Right lobe of liver (tissue), 6 donors: Measurements from ENCODE around the gene MRPS7. TPM values are rescaled to one million over a fixed set of nuclear protein-coding genes. Genes with fewer than 3 reads are reported as not detected.

Source experiments
- ATAC-seq, 4 donors: fragments of 200-7000 bp; cut with Tn5 transposase; one replicate each; pipeline ENCODE4 v1.9.1; 2020; ENCODE audit warnings: mild to moderate bottlenecking in 4 of 4, moderate library complexity in 4 of 4
- DNase-seq, 3 donors: peaks; one replicate each; pipeline ENCODE4 v3.0.0-alpha.2; 2020
- H3K27ac ChIP-seq, 3 donors: fragments of 200-600 bp; one replicate each; pipeline ENCODE4 v1.8.0; 2022
- H3K27me3 ChIP-seq, 2 donors: fragments of 200-600 bp; one replicate each; pipeline ENCODE4 v1.8.0; 2022
- H3K36me3 ChIP-seq, 4 donors: fragments of 200-600 bp; sonication (generic) in 1 of 4; one replicate each; pipeline versions ENCODE4 v1.5.1 to v1.8.0; 2017 to 2022; ENCODE audit warnings: control low read depth in 1 of 4
- H3K4me1 ChIP-seq, 4 donors: fragments of 200-600 bp; sonication (generic) in 1 of 4; one replicate each; pipeline versions ENCODE4 v1.5.1 to v1.8.0; 2017 to 2022; ENCODE audit warnings: control low read depth in 1 of 4
- H3K4me3 ChIP-seq, 3 donors: fragments of 200-600 bp; one replicate each; pipeline ENCODE4 v1.8.0; 2022
- H3K9me3 ChIP-seq, 4 donors: fragments of 200-600 bp; sonication (generic) in 1 of 4; one replicate each; pipeline versions ENCODE4 v1.5.1 to v1.8.0; 2017 to 2022; ENCODE audit warnings: control low read depth in 1 of 4
- CTCF ChIP-seq, 4 donors: fragments of 200-600 bp in 3 of 4; fragments of 450-650 bp in 1 of 4; IDR thresholded peaks; one replicate each; pipeline versions ENCODE4 v1.5.1 to v1.8.0; 2016 to 2022; ENCODE audit warnings: antibody characterized with exemption in 4 of 4, mild to moderate bottlenecking in 2 of 4
- POLR2A ChIP-seq: fragments of 450-650 bp; IDR thresholded peaks from one replicate; pipeline ENCODE4 v1.6.1; 2017; ENCODE audit warnings: antibody characterized with exemption, mild to moderate bottlenecking
- WGBS: methylation state at CpG from one replicate; pipeline ENCODE4 v1.1.6; 2018; ENCODE audit warnings: low coverage, low lambda C conversion rate; ENCODE audit not compliant: insufficient coverage; ENCODE audit errors: missing lambda C conversion rate; 5-methylcytosine and 5-hydroxymethylcytosine counted together
- intact Hi-C, 2 donors: fragments of 100-400 bp; cut with DNase I; formaldehyde crosslinking; loops; one replicate each; pipeline versions ENCODE4 v1.11.2 to v1.14.1; 2022
- total RNA-seq, 6 experiments: library from RNA; depleted of rRNA in 2 of 6; stranded (reverse); fragments of >200 nt in 2 of 6; fragmentation: NEBNext Ultra II Directional in 3 of 6; extraction: Animal tissue kit (Norgen Biotek cat#: 25700) in 3 of 6; gene quantifications; one replicate each; pipeline versions ENCODE4 v1.1.0 to v1.2.4, GENCODE V29; 2016 to 2023
- donor health status: DM: no; HTN: yes; CAD: no.
- donor health status: DM: no; HTN: no; CAD: no.
- donor health status: DM: no; HTN: no; CAD: no.
- donor health status: DM: no; HTN: yes; CAD: no.
- donor health status: DM: no; HTN: yes; CAD: no.

The MRPS7 gene
- total RNA-seq, 6 experiments from 2014 or later: 29.6 to 37.2 (median 33.7) TPM

GRCh38 chr17:75239214-75239613 lies 22.5 kb upstream of the MRPS7 start:
- Histone ChIP-seq H3K36me3 (peaks cover 0 to 82% (median 32%) of the 10 kb centered on the region in 4 donors), H3K27ac (no peak overlapping the region), H3K27me3 (no peaks in the 10 kb centered on the region), H3K9me3 (no peaks in the 10 kb centered on the region), H3K4me1 (peaks cover 0 to 3% (median 0%) of the 10 kb centered on the region in 4 donors), H3K4me3 (no peak overlapping the region)
- intact Hi-C loops: no loop called here
- no peak for DNase-seq
- 60% methylated on average over 2 of the region's 12 CpGs for whole genome bisulfite sequencing
- no peak for ATAC-seq
- TF ChIP-seq POLR2A (no peak), CTCF (IDR thresholded peaks at IDR 0.05) (no peak)

- Histone ChIP-seq H3K4me3 (no peak overlapping the region), H3K27me3 (no peaks in the 10 kb centered on the region), H3K9me3 (no peaks in the 10 kb centered on the region), H3K36me3 (peaks cover 0 to 82% (median 29%) of the 10 kb centered on the region in 4 donors), H3K27ac (no peak overlapping the region), H3K4me1 (peaks cover 0 to 3% (median 0%) of the 10 kb centered on the region in 4 donors)
- WGBS: 50% methylated on average over 7 of the region's 23 CpGs
- ATAC-seq (no peak), DNase-seq (no peak)
- TF ChIP-seq CTCF (IDR thresholded peaks at IDR 0.05): no peak
- TF ChIP-seq POLR2A: no peak
- intact Hi-C loops: no loop called here
Observed at GRCh38 chr17:75239778-75240393, 21.8 kb upstream of the MRPS7 start.

- Histone ChIP-seq H3K9me3 (no peaks in the 10 kb centered on the region), H3K27me3 (no peaks in the 10 kb centered on the region), H3K36me3 (peaks cover 0 to 82% (median 25%) of the 10 kb centered on the region in 4 donors), H3K4me1 (peaks cover 0 to 3% (median 0%) of the 10 kb centered on the region in 4 donors), H3K4me3 (no peak overlapping the region), H3K27ac (no peak overlapping the region)
- DNase-seq (no peak), ATAC-seq (peak in 3 of 4 donors; percentile 8 to 48 (median 9))
- intact Hi-C loops: no loop called here
- peak; percentile 21 to 44 (median 32) for TF ChIP-seq CTCF (IDR thresholded peaks at IDR 0.05)
- no peak for TF ChIP-seq POLR2A
- 50% methylated on average over 3 of the region's 23 CpGs for WGBS
Observed at GRCh38 chr17:75240394-75241142, 21.1 kb upstream of the MRPS7 start.

GRCh38 chr17:75241143-75241430 lies 20.6 kb upstream of the MRPS7 start:
- intact Hi-C loops: no loop called here
- WGBS: no CpG with 5 or more reads among the region's 7 CpGs
- Histone ChIP-seq H3K36me3 (peaks cover 0 to 83% (median 25%) of the 10 kb centered on the region in 4 donors), H3K27ac (no peak overlapping the region), H3K27me3 (no peaks in the 10 kb centered on the region), H3K4me3 (no peak overlapping the region), H3K4me1 (peaks cover 0 to 3% (median 0%) of the 10 kb centered on the region in 4 donors), H3K9me3 (no peaks in the 10 kb centered on the region)
- TF ChIP-seq CTCF (IDR thresholded peaks at IDR 0.05): no peak
- no peak for TF ChIP-seq POLR2A
- ATAC-seq (no peak), DNase-seq (no peak)
